BJ (cell line): Measurements from ENCODE around the gene B9D2. TPM values are rescaled to one million over a fixed set of nuclear protein-coding genes. Genes with fewer than 3 reads are reported as not detected.
A peak's percentile ranks its signal among the peaks of the same experiment; 100 is the strongest.

Experiments
- CTCF ChIA-PET: fragments of 350-600 bp; formaldehyde crosslinking; extraction: SDS; loops from one replicate; lab custom pipeline; 2021; ENCODE audit warnings: antibody characterized with exemption, inconsistent platforms; lab: Yijun Ruan, JAX
- POLR2A ChIA-PET: fragments of 300-600 bp; sonication (Branson Sonifier 250); formaldehyde crosslinking; extraction: SDS; loops from one replicate; lab custom pipeline; 2021; ENCODE audit warnings: antibody characterized with exemption; lab: Charles Lee
- DNase-seq: peaks from one replicate; pipeline ENCODE4 v3.0.0-alpha.2; 2011; ENCODE audit warnings: low read depth
- H3K27me3 ChIP-seq: 2 replicates; pipeline ENCODE4 v1.6.0; 2011; ENCODE audit warnings: low read length; ENCODE audit not compliant: control insufficient read depth, insufficient read depth
- H3K36me3 ChIP-seq: 2 replicates; pipeline ENCODE4 v1.5.1; 2011; ENCODE audit warnings: low read length; ENCODE audit not compliant: control insufficient read depth, insufficient read depth
- H3K4me3 ChIP-seq: 2 replicates; pipeline ENCODE4 v1.5.1; 2011; ENCODE audit warnings: low read depth, mild to moderate bottlenecking, control low read depth, low read length
- polyA plus RNA-seq: library from polyadenylated mRNA; depleted of rRNA; stranded (reverse); fragments of >200 nt; gene quantifications from 2 replicates; pipeline ENCODE4 v1.2.3, GENCODE V29; 2011
- TF ChIP-seq, protein P1 (sequence below): IDR thresholded peaks from 2 replicates; pipeline ENCODE4 v1.5.1; 2011; ENCODE audit warnings: low read depth, mild to moderate bottlenecking, control low read depth, inconsistent platforms, low read length, moderate library complexity; ENCODE audit not compliant: insufficient read depth

B9D2 gene
- polyA plus RNA-seq, 1 experiment = 10.9 TPM

DNA sequence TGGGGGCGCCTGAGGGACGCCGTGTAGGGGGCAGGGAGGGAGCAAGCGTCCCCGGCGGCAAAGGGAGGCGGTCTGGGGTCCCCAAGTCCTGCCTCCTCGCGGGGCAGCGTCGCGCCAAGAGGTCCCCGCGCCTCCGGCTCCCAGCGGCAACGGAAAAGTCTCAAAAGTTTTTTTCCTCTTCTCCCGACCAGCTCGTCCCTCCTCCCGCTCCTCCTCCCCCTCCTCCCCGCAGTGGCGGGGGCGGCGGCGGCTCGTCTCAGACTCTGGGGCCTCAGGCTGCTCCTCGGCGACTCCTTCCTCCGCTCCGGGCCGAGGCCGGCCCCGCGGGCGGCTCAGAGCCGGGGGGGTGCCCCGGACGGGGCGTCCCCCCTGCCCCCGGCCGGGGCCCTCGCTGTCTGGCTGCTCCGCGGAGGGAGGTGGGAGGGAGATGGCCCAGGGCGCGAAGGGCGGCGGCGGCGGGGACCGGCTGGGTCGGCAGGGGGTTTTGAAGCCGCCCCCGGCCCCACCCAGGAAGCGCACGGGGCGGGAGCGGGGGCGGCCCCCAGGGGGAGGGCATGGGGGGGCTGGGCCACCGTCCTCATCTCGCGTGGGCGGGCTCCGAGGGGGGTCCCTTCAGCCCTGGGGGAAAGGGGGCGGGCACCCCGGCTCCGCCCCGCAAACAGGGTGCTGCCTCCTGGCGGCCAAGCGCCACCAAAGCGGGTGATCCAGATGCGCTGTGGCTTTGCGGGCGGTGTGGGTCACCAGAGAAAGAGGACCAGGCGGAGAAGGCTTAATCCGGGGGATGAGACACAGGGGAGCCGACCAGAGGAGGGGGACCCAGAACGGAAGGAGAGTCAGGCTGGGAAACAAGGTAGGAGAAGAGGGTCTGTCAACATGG, 10.2 kb downstream of the B9D2 start, which contains the start of gene TGFB1:
TSS of gene TGFB1 (minus strand) at position 457 of the 877 bp plus-strand sequence. CDS start 878 bp downstream, outside the sequence.
- TF ChIP-seq, protein P1, sequence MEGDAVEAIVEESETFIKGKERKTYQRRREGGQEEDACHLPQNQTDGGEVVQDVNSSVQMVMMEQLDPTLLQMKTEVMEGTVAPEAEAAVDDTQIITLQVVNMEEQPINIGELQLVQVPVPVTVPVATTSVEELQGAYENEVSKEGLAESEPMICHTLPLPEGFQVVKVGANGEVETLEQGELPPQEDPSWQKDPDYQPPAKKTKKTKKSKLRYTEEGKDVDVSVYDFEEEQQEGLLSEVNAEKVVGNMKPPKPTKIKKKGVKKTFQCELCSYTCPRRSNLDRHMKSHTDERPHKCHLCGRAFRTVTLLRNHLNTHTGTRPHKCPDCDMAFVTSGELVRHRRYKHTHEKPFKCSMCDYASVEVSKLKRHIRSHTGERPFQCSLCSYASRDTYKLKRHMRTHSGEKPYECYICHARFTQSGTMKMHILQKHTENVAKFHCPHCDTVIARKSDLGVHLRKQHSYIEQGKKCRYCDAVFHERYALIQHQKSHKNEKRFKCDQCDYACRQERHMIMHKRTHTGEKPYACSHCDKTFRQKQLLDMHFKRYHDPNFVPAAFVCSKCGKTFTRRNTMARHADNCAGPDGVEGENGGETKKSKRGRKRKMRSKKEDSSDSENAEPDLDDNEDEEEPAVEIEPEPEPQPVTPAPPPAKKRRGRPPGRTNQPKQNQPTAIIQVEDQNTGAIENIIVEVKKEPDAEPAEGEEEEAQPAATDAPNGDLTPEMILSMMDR = peak; percentile 96
- DNase-seq = peak; percentile 25
- Histone ChIP-seq H3K27me3 (no peaks in the 10 kb centered on the region), H3K4me3 (peak within 1 kb of the TSS; percentile 96), H3K36me3 (no peaks in the 10 kb centered on the region)
- ChIA-PET CTCF (interaction anchor here (0.5 to 6.4 kb wide), 16 partner anchors 10 to 149 kb away, joined by 3 to 69 read pairs (median 7); partner anchors contain the start of genes B9D2 and CCDC97), POLR2A (interaction anchor here (0.6 kb wide), 2 partner anchors 10 to 74 kb away, joined by 5 to 13 read pairs; partner anchors contain the start of genes B3GNT8 and B9D2)

- TF ChIP-seq, protein P1 = peak; percentile 81
- peak overlapping the region; percentile 96 for H3K4me3 ChIP-seq
- POLR2A ChIA-PET = interaction anchor here (0.6 to 0.9 kb wide), 4 partner anchors 11 to 74 kb away, joined by 5 to 17 read pairs (median 10); partner anchors contain the start of genes B3GNT8 and B9D2
- peaks cover 2% of the 10 kb centered on the region for H3K36me3 ChIP-seq
- no peak for DNase-seq
- CTCF ChIA-PET = interaction anchor here (0.5 to 6.4 kb wide), 20 partner anchors 11 to 149 kb away, joined by 3 to 69 read pairs (median 4); partner anchors contain the start of genes AXL, B3GNT8, B9D2 and CCDC97
- H3K27me3 ChIP-seq = no peaks in the 10 kb centered on the region
Measured at GRCh38 chr19:41352609-41353465, 11.1 kb downstream of the B9D2 start.

- Histone ChIP-seq H3K4me3 (peak overlapping the region; percentile 96), H3K27me3 (no peaks in the 10 kb centered on the region), H3K36me3 (peaks cover 2% of the 10 kb centered on the region)
- TF ChIP-seq, protein P1 = no peak
- ChIA-PET CTCF (interaction anchor here (0.7 to 6.4 kb wide), 17 partner anchors 11 to 148 kb away, joined by 3 to 69 read pairs (median 6); partner anchors contain the start of genes AXL, B3GNT8, B9D2 and CCDC97), POLR2A (interaction anchor here (0.9 kb wide), 1 partner anchor 12 kb away, joined by 8 read pairs; the partner anchor contains the start of gene B9D2)
- DNase-seq = no peak
Measured at GRCh38 chr19:41352279-41352608, 11.7 kb downstream of the B9D2 start.

GRCh38 chr19:41351339-41352245, 12.4 kb downstream of the B9D2 start:
- ChIA-PET CTCF (interaction anchor here (0.7 to 6.4 kb wide), 14 partner anchors 12 to 147 kb away, joined by 3 to 69 read pairs (median 8); partner anchors contain the start of genes B3GNT8, B9D2 and CCDC97), POLR2A (interaction anchor here (0.6 to 0.9 kb wide), 2 partner anchors 12 to 27 kb away, joined by 4 to 8 read pairs; partner anchors contain the start of gene B9D2)
- TF ChIP-seq, protein P1 = no peak
- peak overlapping the region; percentile 96 for H3K4me3 ChIP-seq
- no peak for DNase-seq
- no peaks in the 10 kb centered on the region for H3K27me3 ChIP-seq
- H3K36me3 ChIP-seq = peaks cover 2% of the 10 kb centered on the region
